ENCODE data around the gene CYP26B1.

DNA sequence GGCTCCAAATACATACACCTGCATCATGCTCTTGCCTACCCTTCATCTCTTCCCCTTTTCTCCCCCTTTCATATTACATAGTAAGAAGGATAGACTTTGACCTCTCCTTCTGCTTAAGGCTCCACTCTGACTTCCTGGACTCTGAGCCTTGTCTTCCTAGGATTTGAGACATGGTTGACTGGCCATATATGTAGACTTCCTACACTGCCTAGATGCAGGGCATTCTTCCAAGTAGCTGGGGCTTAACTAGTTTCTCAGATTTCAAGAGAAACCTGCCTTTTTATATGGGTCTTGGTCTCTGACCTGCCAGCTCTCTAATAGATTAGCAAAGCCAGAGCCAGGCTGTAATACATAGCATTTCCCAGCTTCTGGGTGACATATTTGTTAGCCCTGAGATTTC is 35.4 kb upstream of the CYP26B1 start:
- TF ChIP-seq JUND (IDR thresholded peaks at IDR 0.05; ENCODE audit: low read length), result no peak
- no peak for TF ChIP-seq TAF1 (IDR thresholded peaks at IDR 0.05; ENCODE audit: low read depth, low read length)
- no peak for TF ChIP-seq RNF2 (IDR thresholded peaks at IDR 0.05; ENCODE audit: borderline replicate concordance, low read depth, low read length, missing control alignments, poor library complexity, severe bottlenecking)
- TF ChIP-seq GABPA (IDR thresholded peaks at IDR 0.05; ENCODE audit: borderline replicate concordance, insufficient read depth, low read length), result no peak
- no peak for TF ChIP-seq FOSL1 (IDR thresholded peaks at IDR 0.05; ENCODE audit: insufficient read depth, low read depth, low read length)
- TF ChIP-seq CTCF (IDR thresholded peaks at IDR 0.05; ENCODE audit: control extremely low read depth in 1 of 3, insufficient read depth in 1 of 3, low read depth in 1 of 3, low read length in 3 of 3), result no peak
- TF ChIP-seq NRF1 (IDR thresholded peaks at IDR 0.05; ENCODE audit: low read depth, low read length), result no peak
- TF ChIP-seq SRF (IDR thresholded peaks at IDR 0.05; ENCODE audit: low read depth, low read length), result no peak
- TF ChIP-seq HDAC2 (IDR thresholded peaks at IDR 0.05; ENCODE audit: borderline replicate concordance in 1 of 2, low read depth in 2 of 2, low read length in 2 of 2), result no peak
- no peak for TF ChIP-seq SP1 (IDR thresholded peaks at IDR 0.05; ENCODE audit: low read depth, low read length)
- TF ChIP-seq TAF7 (optimal IDR thresholded peaks at IDR 0.05; ENCODE audit: borderline replicate concordance, low read depth, low read length), result no peak
- TF ChIP-seq POLR2A (IDR thresholded peaks at IDR 0.05; ENCODE audit: control extremely low read depth in 1 of 2, low read depth in 2 of 2, low read length in 2 of 2), result no peak
- TF ChIP-seq, protein P1, sequence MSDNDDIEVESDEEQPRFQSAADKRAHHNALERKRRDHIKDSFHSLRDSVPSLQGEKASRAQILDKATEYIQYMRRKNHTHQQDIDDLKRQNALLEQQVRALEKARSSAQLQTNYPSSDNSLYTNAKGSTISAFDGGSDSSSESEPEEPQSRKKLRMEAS (IDR thresholded peaks at IDR 0.05), result no peak
- TF ChIP-seq NANOG (IDR thresholded peaks at IDR 0.05; ENCODE audit: insufficient read depth, low read depth, low read length, poor library complexity, severe bottlenecking), result no peak

Data from H1 (cell line).